ENCODE measurements around the gene KIF19. TPM values are rescaled to one million over a fixed set of nuclear protein-coding genes. Genes with fewer than 3 reads are reported as not detected.

The KIF19 gene
- total and polyA plus RNA-seq, 12 donors, result 0.07 to 1.5 (median 0.27) TPM

- Histone ChIP-seq H3K36me3 (no peaks in the 10 kb centered on the region), H3K4me1 (no peaks in the 10 kb centered on the region), H3K27ac (no peak overlapping the region), H3K27me3 (peaks cover 0 to 11% (median 0%) of the 10 kb centered on the region in 7 donors), H3K4me3 (no peak overlapping the region), H3K9me3 (peaks cover 0 to 6% (median 0%) of the 10 kb centered on the region in 11 donors)
- no peak for ATAC-seq
- no peak for DNase-seq
- TF ChIP-seq CTCF (IDR thresholded peaks at IDR 0.05), result no peak
- WGBS, 2 donors, result 81 to 84% methylated on average over 5 of the region's 5 CpGs
- intact Hi-C loops (cut with DNase I), result no loop called here
These were observed 9.6 kb downstream of the KIF19 start for GRCh38 chr17:74335529-74336062.

GRCh38 chr17:74336307-74336706, 10.3 kb downstream of the KIF19 start:
- H3K27me3 ChIP-seq, result peaks cover 0 to 11% (median 0%) of the 10 kb centered on the region in 7 donors
- ATAC-seq (no peak), DNase-seq (no peak)
- H3K36me3 ChIP-seq, result no peaks in the 10 kb centered on the region
- WGBS, 2 donors, result 77 to 81% methylated on average over 7 of the region's 7 CpGs
- no peak overlapping the region for H3K4me3 ChIP-seq
- intact Hi-C loops (cut with DNase I), result no loop called here
- no peak overlapping the region for H3K27ac ChIP-seq
- H3K9me3 ChIP-seq, result peaks cover 0 to 6% (median 0%) of the 10 kb centered on the region in 11 donors
- no peaks in the 10 kb centered on the region for H3K4me1 ChIP-seq
- no peak for TF ChIP-seq CTCF (IDR thresholded peaks at IDR 0.05)

GRCh38 chr17:74337834-74338500, 11.9 kb downstream of the KIF19 start:
- Histone ChIP-seq H3K27me3 (peaks cover 0 to 5% (median 0%) of the 10 kb centered on the region in 7 donors), H3K9me3 (peaks cover 0 to 6% (median 0%) of the 10 kb centered on the region in 11 donors), H3K36me3 (no peaks in the 10 kb centered on the region), H3K27ac (no peak overlapping the region), H3K4me3 (no peak overlapping the region), H3K4me1 (no peaks in the 10 kb centered on the region)
- no peak for TF ChIP-seq CTCF (IDR thresholded peaks at IDR 0.05)
- peak in 3 of 8 donors; percentile 9 to 50 (median 38) for ATAC-seq
- no peak for DNase-seq
- intact Hi-C loops (cut with DNase I), result no loop called here
- WGBS, 2 donors, result 58 to 65% methylated on average over 12 of the region's 12 CpGs

- ATAC-seq (no peak), DNase-seq (no peak)
- Histone ChIP-seq H3K27ac (no peak overlapping the region), H3K9me3 (peaks cover 0 to under 1% (median 0%) of the 10 kb centered on the region in 11 donors), H3K36me3 (no peaks in the 10 kb centered on the region), H3K4me1 (no peaks in the 10 kb centered on the region), H3K27me3 (peaks cover 0 to 9% (median 0%) of the 10 kb centered on the region in 7 donors), H3K4me3 (no peak overlapping the region)
- 85 to 88% methylated on average over 19 of the region's 19 CpGs for WGBS, 2 donors
- intact Hi-C loops (cut with DNase I), result no loop called here
- TF ChIP-seq CTCF (IDR thresholded peaks at IDR 0.05), result no peak
These were observed 13.6 kb downstream of the KIF19 start for GRCh38 chr17:74339537-74340195.
